ENCODE data around the gene ABCA6.

DNA sequence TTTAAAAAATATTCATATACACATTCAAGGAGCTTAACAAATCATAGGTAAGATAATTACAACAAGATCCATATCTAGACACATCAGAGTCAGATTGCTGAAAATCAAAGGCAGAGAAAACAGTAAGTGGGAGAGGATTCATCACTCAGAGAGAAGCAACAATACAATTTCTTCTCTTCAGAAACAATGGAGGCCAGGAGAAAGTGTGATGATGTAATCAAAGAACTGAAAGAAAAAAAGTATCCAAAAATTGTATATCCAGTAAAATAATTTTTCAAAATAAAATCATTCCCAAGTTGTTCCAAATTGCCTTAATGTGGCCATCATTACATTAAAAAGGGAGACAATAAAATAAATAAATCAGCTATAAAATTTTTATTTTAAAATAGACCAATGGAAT, 17.7 kb upstream of the ABCA6 start:
- TF ChIP-seq POLR2AphosphoS5 (IDR thresholded peaks at IDR 0.05; ENCODE audit: low read depth, low read length), result no peak
- TF ChIP-seq SIN3A (IDR thresholded peaks at IDR 0.05; ENCODE audit: borderline replicate concordance, insufficient read depth, low read length), result no peak
- TF ChIP-seq, protein P1, sequence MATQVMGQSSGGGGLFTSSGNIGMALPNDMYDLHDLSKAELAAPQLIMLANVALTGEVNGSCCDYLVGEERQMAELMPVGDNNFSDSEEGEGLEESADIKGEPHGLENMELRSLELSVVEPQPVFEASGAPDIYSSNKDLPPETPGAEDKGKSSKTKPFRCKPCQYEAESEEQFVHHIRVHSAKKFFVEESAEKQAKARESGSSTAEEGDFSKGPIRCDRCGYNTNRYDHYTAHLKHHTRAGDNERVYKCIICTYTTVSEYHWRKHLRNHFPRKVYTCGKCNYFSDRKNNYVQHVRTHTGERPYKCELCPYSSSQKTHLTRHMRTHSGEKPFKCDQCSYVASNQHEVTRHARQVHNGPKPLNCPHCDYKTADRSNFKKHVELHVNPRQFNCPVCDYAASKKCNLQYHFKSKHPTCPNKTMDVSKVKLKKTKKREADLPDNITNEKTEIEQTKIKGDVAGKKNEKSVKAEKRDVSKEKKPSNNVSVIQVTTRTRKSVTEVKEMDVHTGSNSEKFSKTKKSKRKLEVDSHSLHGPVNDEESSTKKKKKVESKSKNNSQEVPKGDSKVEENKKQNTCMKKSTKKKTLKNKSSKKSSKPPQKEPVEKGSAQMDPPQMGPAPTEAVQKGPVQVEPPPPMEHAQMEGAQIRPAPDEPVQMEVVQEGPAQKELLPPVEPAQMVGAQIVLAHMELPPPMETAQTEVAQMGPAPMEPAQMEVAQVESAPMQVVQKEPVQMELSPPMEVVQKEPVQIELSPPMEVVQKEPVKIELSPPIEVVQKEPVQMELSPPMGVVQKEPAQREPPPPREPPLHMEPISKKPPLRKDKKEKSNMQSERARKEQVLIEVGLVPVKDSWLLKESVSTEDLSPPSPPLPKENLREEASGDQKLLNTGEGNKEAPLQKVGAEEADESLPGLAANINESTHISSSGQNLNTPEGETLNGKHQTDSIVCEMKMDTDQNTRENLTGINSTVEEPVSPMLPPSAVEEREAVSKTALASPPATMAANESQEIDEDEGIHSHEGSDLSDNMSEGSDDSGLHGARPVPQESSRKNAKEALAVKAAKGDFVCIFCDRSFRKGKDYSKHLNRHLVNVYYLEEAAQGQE (IDR thresholded peaks at IDR 0.05; ENCODE audit: insufficient read depth in 1 of 2, low read depth in 2 of 2, low read length in 2 of 2), result no peak
- no peak for TF ChIP-seq TAF1 (IDR thresholded peaks at IDR 0.05; ENCODE audit: borderline replicate concordance, insufficient read depth, low read length)
- no peak for TF ChIP-seq FOXP2 (optimal IDR thresholded peaks at IDR 0.05; ENCODE audit: borderline replicate concordance, extremely low read depth, extremely low read length, insufficient read depth)

Measured in PFSK-1 (cell line).